Hypothalamus (tissue), 51 donors: Measurements from ENCODE around the gene ZNF467.

Experiments
- DNase-seq, 51 donors: peaks; one replicate each; lab custom pipeline; 2025; lab: John Stamatoyannopoulos, UW

ZNF467 gene

GRCh38 chr7:149774237-149775175, 1.1 kb upstream of the ZNF467 start:
- no peak for DNase-seq

- peak in 2 of 51 donors; percentile 25 to 27 for DNase-seq
Observed at GRCh38 chr7:149772956-149773434, 393 bp downstream of the ZNF467 start.

- DNase-seq = peak in 12 of 51 donors; percentile 48 to 73 (median 63)
Observed at GRCh38 chr7:149772241-149772955, 990 bp downstream of the ZNF467 start.

- DNase-seq = peak; percentile 17 to 91 (median 76)
Observed at GRCh38 chr7:149771720-149772240, 1.6 kb downstream of the ZNF467 start.

- DNase-seq = no peak
Observed at GRCh38 chr7:149770728-149771636, 2.4 kb downstream of the ZNF467 start.

- DNase-seq = no peak
Observed at GRCh38 chr7:149769915-149770314, 3.5 kb downstream of the ZNF467 start.

- no peak for DNase-seq
Observed at GRCh38 chr7:149768931-149769330, 4.5 kb downstream of the ZNF467 start.

GRCh38 chr7:149767068-149767467, 6.3 kb downstream of the ZNF467 start:
- no peak for DNase-seq

GRCh38 chr7:149766135-149766675, 7.2 kb downstream of the ZNF467 start:
- DNase-seq = no peak

- no peak for DNase-seq
Observed at GRCh38 chr7:149765399-149766121, 7.8 kb downstream of the ZNF467 start.

GRCh38 chr7:149764481-149765398, 8.6 kb downstream of the ZNF467 start:
- no peak for DNase-seq

- no peak for DNase-seq
Observed at GRCh38 chr7:149763563-149764240, 9.7 kb downstream of the ZNF467 start.

- no peak for DNase-seq
Observed at GRCh38 chr7:149762610-149763009, 10.8 kb downstream of the ZNF467 start.

- DNase-seq = no peak
Observed at GRCh38 chr7:149762089-149762488, 11.3 kb downstream of the ZNF467 start.

- no peak for DNase-seq
Observed at GRCh38 chr7:149761307-149761706, 12.1 kb downstream of the ZNF467 start.

- DNase-seq = no peak
Observed at GRCh38 chr7:149760538-149760937, 12.8 kb downstream of the ZNF467 start.

- no peak for DNase-seq
Observed at GRCh38 chr7:149759093-149759860, 14.1 kb downstream of the ZNF467 start.
